GM23338 (cell line): ENCODE data around the gene CDYL.

ENCODE experiments used
- CREB1 ChIP-seq: fragments of 250-450 bp; sonication (Bioruptor Pico); IDR thresholded peaks from 2 replicates; pipeline ENCODE4 v1.5.0; 2020; ENCODE audit warnings: low read depth, mild to moderate bottlenecking, moderate library complexity
- ETS1 ChIP-seq: IDR thresholded peaks from 2 replicates; pipeline ENCODE4 v1.6.1; 2016; ENCODE audit warnings: antibody characterized with exemption
- EZH2 ChIP-seq: fragments of 200-600 bp; sonication (generic); IDR thresholded peaks from one replicate; pipeline ENCODE4 v1.8.0; 2017; ENCODE audit warnings: antibody characterized with exemption, mild to moderate bottlenecking, low read depth; ENCODE audit not compliant: unreplicated experiment
- EZH2phosphoT487 ChIP-seq: fragments of 200-600 bp; sonication (generic); IDR thresholded peaks from one replicate; pipeline ENCODE4 v1.8.1; 2018; ENCODE audit warnings: antibody characterized with exemption; ENCODE audit not compliant: unreplicated experiment
- JUNB ChIP-seq: IDR thresholded peaks from one replicate; pipeline ENCODE4 v1.6.1; 2016; ENCODE audit warnings: antibody characterized with exemption; ENCODE audit not compliant: unreplicated experiment
- POLR2AphosphoS5 ChIP-seq: IDR thresholded peaks from 2 replicates; pipeline ENCODE4 v1.6.1; 2016; ENCODE audit warnings: antibody characterized with exemption, low read depth
- REST ChIP-seq: IDR thresholded peaks from one replicate; pipeline ENCODE4 v1.6.1; 2018; ENCODE audit warnings: antibody characterized with exemption; ENCODE audit not compliant: unreplicated experiment
- STAT1 ChIP-seq: IDR thresholded peaks from one replicate; pipeline ENCODE4 v1.6.1; 2016; ENCODE audit warnings: antibody characterized with exemption; ENCODE audit not compliant: unreplicated experiment
- ZNF114 ChIP-seq: fragments of 250-450 bp; sonication (Bioruptor Pico); IDR thresholded peaks from 2 replicates; pipeline ENCODE4 v1.5.0; 2020; ENCODE audit warnings: mild to moderate bottlenecking, moderate library complexity
- ZNF331 ChIP-seq: fragments of 250-450 bp; sonication (Bioruptor Pico); IDR thresholded peaks from 2 replicates; pipeline ENCODE4 v1.5.0; 2020; ENCODE audit warnings: low read depth, mild to moderate bottlenecking, moderate library complexity
- ZNF462 ChIP-seq: fragments of 250-450 bp; sonication (Bioruptor Pico); IDR thresholded peaks from 2 replicates; pipeline ENCODE4 v1.5.0; 2020; ENCODE audit warnings: mild to moderate bottlenecking, moderate library complexity
- TF ChIP-seq, protein P1 (sequence below), 2 experiments: fragments of 200-600 bp in 1 of 2; sonication (generic) in 1 of 2; conservative IDR thresholded peaks; 2 replicates each; pipeline versions ENCODE4 v1.5.1 to v1.6.1; 2016 to 2017; ENCODE audit warnings: antibody characterized with exemption in 2 of 2, low read depth in 2 of 2, mild to moderate bottlenecking in 2 of 2, moderate library complexity in 1 of 2

DNA sequence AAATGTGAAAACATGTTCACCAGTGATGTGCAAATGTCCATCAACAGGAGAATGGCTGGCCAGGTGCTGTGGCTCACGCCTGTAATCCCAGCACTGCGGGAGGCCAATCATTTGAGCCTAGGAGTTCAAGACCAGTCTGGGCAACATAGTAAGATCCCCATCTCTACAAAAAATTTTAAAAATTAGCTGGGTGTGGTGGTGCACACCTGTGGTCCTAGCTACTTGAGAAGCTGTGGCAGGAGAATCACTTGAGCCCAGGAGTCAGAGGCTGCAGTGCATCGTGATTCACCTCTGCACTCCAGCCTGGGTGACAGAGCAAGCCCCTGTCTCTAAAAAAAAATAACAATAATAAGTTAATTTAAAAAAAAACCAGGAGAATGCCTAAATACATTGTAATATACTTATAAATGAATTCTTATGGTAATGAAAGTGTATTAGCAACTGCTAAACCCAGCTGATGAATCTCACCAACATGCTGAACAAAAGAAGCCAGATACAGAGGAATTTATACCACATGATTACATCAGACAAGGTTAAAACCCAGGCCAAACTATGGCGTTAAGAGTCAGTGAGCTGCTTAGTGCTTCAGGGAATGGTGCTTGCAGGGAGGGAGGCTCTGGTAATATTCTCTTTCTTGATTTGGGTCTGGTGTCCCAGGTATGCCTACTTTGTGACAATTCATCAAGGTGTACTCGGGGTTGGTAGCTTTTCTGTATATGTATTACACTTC lies 191.3 kb downstream of the CDYL start:
- no peak for TF ChIP-seq EZH2
- TF ChIP-seq, protein P1, sequence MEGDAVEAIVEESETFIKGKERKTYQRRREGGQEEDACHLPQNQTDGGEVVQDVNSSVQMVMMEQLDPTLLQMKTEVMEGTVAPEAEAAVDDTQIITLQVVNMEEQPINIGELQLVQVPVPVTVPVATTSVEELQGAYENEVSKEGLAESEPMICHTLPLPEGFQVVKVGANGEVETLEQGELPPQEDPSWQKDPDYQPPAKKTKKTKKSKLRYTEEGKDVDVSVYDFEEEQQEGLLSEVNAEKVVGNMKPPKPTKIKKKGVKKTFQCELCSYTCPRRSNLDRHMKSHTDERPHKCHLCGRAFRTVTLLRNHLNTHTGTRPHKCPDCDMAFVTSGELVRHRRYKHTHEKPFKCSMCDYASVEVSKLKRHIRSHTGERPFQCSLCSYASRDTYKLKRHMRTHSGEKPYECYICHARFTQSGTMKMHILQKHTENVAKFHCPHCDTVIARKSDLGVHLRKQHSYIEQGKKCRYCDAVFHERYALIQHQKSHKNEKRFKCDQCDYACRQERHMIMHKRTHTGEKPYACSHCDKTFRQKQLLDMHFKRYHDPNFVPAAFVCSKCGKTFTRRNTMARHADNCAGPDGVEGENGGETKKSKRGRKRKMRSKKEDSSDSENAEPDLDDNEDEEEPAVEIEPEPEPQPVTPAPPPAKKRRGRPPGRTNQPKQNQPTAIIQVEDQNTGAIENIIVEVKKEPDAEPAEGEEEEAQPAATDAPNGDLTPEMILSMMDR (conservative IDR thresholded peaks at IDR 0.05; ENCODE audit: low read depth in 2 of 2): no peak
- no peak for TF ChIP-seq JUNB
- no peak for TF ChIP-seq POLR2AphosphoS5
- no peak for TF ChIP-seq STAT1
- TF ChIP-seq CREB1 (CRISPR knock-in tag): no peak
- no peak for TF ChIP-seq EZH2phosphoT487
- TF ChIP-seq ETS1: no peak
- TF ChIP-seq ZNF462 (CRISPR knock-in tag): no peak
- no peak for TF ChIP-seq ZNF114 (CRISPR knock-in tag)
- TF ChIP-seq REST: no peak
- TF ChIP-seq ZNF331: no peak
